ENCODE data around the gene ANKRD28. TPM values are rescaled to one million over a fixed set of nuclear protein-coding genes. Genes with fewer than 3 reads are reported as not detected.
"Not testable (repeated sequence)": the region's sequence is repeated elsewhere in the genome, so short reads cannot be mapped to it uniquely, and the experiment has no call there.

Gene ANKRD28
- total and polyA plus RNA-seq, 7 donors: 13.4 to 64.5 (median 41.5) TPM

DNA sequence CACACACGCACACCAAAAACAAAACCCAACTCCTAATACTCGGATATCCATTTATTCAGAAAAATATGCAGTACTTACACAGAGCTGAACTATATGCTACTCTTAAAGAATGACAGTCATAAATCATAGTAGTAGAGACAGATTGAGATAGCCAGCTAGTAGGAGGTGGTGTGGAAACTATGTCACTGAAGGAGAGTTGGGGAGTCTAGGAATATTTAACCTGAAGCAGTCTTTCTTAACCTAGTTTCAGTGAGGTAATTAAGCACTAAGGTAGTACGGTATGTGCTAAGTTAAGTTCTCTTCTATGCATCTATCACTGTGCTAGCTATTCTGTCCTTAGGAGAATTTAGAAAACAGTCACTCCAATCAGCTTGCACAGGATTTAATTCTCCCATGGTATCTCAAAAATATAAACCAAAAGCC lies 54.2 kb downstream of the ANKRD28 start:
- Histone ChIP-seq H3K4me3 (no peak overlapping the region), H3K4me1 (peaks cover 0 to 7% (median 4%) of the 10 kb centered on the region in 4 donors), H3K27ac (peak overlapping the region in 3 of 4 donors; percentile 0 to 23 (median 6)), H3K9me3 (peaks cover 0 to 4% (median 1%) of the 10 kb centered on the region in 4 donors), H3K27me3 (no peaks in the 10 kb centered on the region), H3K36me3 (no peaks in the 10 kb centered on the region)
- no peak for DNase-seq
- intact Hi-C loops (cut with DNase I): no loop called here
- TF ChIP-seq POLR2AphosphoS5 (IDR thresholded peaks at IDR 0.05) (no peak), EP300 (IDR thresholded peaks at IDR 0.05) (no peak), POLR2A (IDR thresholded peaks at IDR 0.05) (no peak), CTCF (IDR thresholded peaks at IDR 0.05) (no peak)
- 88 to 96% methylated on average over 3 of the region's 3 CpGs for WGBS, 2 donors

DNA sequence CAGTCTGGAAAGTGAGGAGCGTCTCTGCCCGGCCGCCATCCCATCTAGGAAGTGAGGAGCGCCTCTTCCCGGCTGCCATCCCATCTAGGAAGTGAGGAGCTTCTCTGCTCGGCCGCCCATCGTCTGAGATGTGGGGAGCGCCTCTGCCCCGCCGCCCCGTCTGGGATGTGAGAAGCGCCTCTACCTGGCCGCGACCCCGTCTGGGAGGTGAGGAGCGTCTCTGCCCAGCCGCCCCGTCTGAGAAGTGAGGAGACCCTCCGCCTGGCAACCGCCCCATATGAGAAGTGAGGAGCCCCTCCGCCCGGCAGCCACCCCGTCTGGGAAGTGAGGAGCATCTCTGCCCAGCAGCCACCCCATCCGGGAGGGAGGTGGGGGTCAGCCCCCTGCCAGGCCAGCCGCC lies 55.5 kb downstream of the ANKRD28 start:
- H3K4me3 ChIP-seq; H3K36me3 ChIP-seq; DNase-seq; intact Hi-C loops (cut with DNase I); H3K27ac ChIP-seq; H3K27me3 ChIP-seq; H3K9me3 ChIP-seq: not testable (repeated sequence)
- WGBS, 2 donors: 97 to 99% methylated on average over 24 to 25 of the region's 26 CpGs
- H3K4me1 ChIP-seq: peaks cover 0 to 13% (median 6%) of the 10 kb centered on the region in 4 donors

DNA sequence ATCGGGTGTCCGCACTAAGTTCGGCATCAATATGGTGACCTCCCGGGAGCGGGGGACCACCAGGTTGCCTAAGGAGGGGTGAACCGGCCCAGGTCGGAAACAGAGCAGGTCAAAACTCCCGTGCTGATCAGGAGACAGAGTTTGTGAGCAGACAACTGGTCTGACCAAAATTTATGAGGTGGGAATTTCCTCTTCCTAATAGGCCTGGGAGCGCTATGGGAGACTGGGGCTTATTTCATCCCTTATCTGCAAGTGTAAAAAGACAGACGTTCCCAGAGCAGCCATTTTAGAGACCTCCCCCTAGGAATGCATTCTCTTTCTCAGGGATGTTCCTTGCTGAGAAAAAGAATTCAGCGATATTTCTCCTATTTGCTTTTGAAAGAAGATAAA lies 59.2 kb downstream of the ANKRD28 start:
- H3K4me1 ChIP-seq: peaks cover 0 to 31% (median 16%) of the 10 kb centered on the region in 4 donors
- WGBS, 2 donors: 98 to 100% methylated on average over 9 of the region's 11 CpGs
- H3K27ac ChIP-seq: peak overlapping the region in 3 of 4 donors; percentile 68 to 78 (median 78)
- not testable (repeated sequence) for DNase-seq, H3K9me3 ChIP-seq, H3K27me3 ChIP-seq, H3K4me3 ChIP-seq, H3K36me3 ChIP-seq
- intact Hi-C loops (cut with DNase I): loop anchor here (5.0 kb wide), 1 partner anchor 91 kb away; no protein-coding TSS in a partner anchor

- Histone ChIP-seq H3K9me3 (no peaks in the 10 kb centered on the region), H3K4me1 (peaks cover 0 to 9% (median 0%) of the 10 kb centered on the region in 4 donors), H3K27ac (no peak overlapping the region), H3K4me3 (no peak overlapping the region), H3K27me3 (no peaks in the 10 kb centered on the region), H3K36me3 (peaks cover 0 to 19% (median 2%) of the 10 kb centered on the region in 4 donors)
- TF ChIP-seq POLR2AphosphoS5 (IDR thresholded peaks at IDR 0.05) (no peak), EP300 (IDR thresholded peaks at IDR 0.05) (no peak), POLR2A (IDR thresholded peaks at IDR 0.05) (no peak), CTCF (IDR thresholded peaks at IDR 0.05) (no peak)
- 93 to 97% methylated on average over 2 of the region's 2 CpGs for WGBS, 2 donors
- intact Hi-C loops (cut with DNase I): no loop called here
- no peak for DNase-seq
Observed at GRCh38 chr3:15731024-15731423, 66.8 kb downstream of the ANKRD28 start.

DNA sequence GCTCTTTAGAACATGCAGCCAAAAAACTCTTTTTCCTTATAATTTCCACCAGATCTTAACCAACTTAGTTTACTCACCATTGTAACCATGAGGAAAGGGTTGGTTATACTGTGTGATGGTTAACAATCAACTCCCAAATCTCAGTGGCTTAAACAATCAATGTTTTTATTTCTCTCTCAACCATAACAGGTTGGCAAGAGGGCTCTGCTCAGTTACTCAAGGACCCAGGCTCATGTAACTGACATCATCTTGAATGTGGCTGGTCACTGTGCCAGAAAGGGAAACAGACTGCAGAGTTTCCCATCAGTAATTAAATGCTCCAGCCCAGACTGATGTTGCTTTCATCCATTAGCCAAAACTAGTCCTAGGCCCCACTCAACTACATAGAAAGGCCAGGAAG lies 69.0 kb downstream of the ANKRD28 start:
- Histone ChIP-seq H3K4me1 (peaks cover 0 to 3% (median 1%) of the 10 kb centered on the region in 4 donors), H3K27me3 (no peaks in the 10 kb centered on the region), H3K36me3 (peaks cover 0 to 20% (median 2%) of the 10 kb centered on the region in 4 donors), H3K4me3 (no peak overlapping the region), H3K27ac (peak overlapping the region in 2 of 4 donors; percentile 12 to 39), H3K9me3 (no peaks in the 10 kb centered on the region)
- TF ChIP-seq POLR2A (IDR thresholded peaks at IDR 0.05): no peak
- no peak for TF ChIP-seq EP300 (IDR thresholded peaks at IDR 0.05)
- no peak for TF ChIP-seq CTCF (IDR thresholded peaks at IDR 0.05)
- TF ChIP-seq POLR2AphosphoS5 (IDR thresholded peaks at IDR 0.05): no peak
- intact Hi-C loops (cut with DNase I): no loop called here
- DNase-seq: no peak

GRCh38 chr3:15726881-15727280 lies 70.9 kb downstream of the ANKRD28 start:
- peaks cover 0 to 9% (median 4%) of the 10 kb centered on the region in 4 donors for H3K4me1 ChIP-seq
- intact Hi-C loops (cut with DNase I): no loop called here
- DNase-seq: no peak
- H3K36me3 ChIP-seq: peaks cover 0 to 31% (median 2%) of the 10 kb centered on the region in 4 donors
- TF ChIP-seq CTCF (IDR thresholded peaks at IDR 0.05): no peak
- no peak for TF ChIP-seq EP300 (IDR thresholded peaks at IDR 0.05)
- TF ChIP-seq POLR2AphosphoS5 (IDR thresholded peaks at IDR 0.05): no peak
- TF ChIP-seq POLR2A (IDR thresholded peaks at IDR 0.05): no peak
- WGBS, 2 donors: 92 to 94% methylated on average over 2 of the region's 2 CpGs
- H3K9me3 ChIP-seq: no peaks in the 10 kb centered on the region
- H3K27ac ChIP-seq: no peak overlapping the region
- H3K27me3 ChIP-seq: no peaks in the 10 kb centered on the region
- H3K4me3 ChIP-seq: no peak overlapping the region

Measured in sigmoid colon (tissue), 7 donors.